Epithelial cell of proximal tubule (primary cell): ENCODE data around the gene TNFSF8. TPM values are rescaled to one million over a fixed set of nuclear protein-coding genes. Genes with fewer than 3 reads are reported as not detected.
A peak's percentile ranks its signal among the peaks of the same experiment; 100 is the strongest.

ENCODE experiments used
- DNase-seq: peaks from one replicate; pipeline ENCODE4 v3.0.0-alpha.2; 2011; ENCODE audit warnings: low read depth
- H3K4me3 ChIP-seq: 2 replicates; pipeline ENCODE4 v1.5.1; 2011; ENCODE audit warnings: low read depth, mild to moderate bottlenecking, low read length
- total RNA-seq: library from RNA; depleted of rRNA; stranded (reverse); fragments of >200 nt; gene quantifications from 2 replicates; pipeline ENCODE4 v1.2.3, GENCODE V29; 2015
- TF ChIP-seq, protein P1 (sequence below): conservative IDR thresholded peaks from 2 replicates; pipeline ENCODE4 v1.5.1; 2012; ENCODE audit warnings: low read depth, mild to moderate bottlenecking, low read length

Gene TNFSF8
- total RNA-seq, 1 donor from 2014 or later = not detected

DNA sequence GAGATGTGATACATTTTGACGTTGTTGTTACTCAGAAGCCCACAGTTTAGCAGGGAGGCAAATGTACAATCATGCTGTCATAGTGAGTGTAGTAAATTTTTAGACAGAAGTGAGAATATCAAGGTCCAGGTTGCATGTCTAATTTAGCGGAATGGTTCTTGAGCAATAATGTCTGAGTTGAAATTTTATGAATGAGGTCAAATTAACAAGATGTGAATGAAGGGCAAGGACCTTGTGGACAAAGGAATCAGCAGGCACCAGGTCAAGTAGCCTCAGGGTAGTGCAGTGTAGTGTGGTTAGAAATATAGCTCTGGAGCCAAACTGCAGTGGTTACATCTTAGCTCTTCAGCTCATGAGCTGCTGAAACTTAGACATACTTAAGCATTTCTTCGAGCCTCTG, 36.2 kb downstream of the TNFSF8 start:
- peak; percentile 60 for DNase-seq
- no peak overlapping the region for H3K4me3 ChIP-seq
- TF ChIP-seq, protein P1, sequence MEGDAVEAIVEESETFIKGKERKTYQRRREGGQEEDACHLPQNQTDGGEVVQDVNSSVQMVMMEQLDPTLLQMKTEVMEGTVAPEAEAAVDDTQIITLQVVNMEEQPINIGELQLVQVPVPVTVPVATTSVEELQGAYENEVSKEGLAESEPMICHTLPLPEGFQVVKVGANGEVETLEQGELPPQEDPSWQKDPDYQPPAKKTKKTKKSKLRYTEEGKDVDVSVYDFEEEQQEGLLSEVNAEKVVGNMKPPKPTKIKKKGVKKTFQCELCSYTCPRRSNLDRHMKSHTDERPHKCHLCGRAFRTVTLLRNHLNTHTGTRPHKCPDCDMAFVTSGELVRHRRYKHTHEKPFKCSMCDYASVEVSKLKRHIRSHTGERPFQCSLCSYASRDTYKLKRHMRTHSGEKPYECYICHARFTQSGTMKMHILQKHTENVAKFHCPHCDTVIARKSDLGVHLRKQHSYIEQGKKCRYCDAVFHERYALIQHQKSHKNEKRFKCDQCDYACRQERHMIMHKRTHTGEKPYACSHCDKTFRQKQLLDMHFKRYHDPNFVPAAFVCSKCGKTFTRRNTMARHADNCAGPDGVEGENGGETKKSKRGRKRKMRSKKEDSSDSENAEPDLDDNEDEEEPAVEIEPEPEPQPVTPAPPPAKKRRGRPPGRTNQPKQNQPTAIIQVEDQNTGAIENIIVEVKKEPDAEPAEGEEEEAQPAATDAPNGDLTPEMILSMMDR = no peak

DNA sequence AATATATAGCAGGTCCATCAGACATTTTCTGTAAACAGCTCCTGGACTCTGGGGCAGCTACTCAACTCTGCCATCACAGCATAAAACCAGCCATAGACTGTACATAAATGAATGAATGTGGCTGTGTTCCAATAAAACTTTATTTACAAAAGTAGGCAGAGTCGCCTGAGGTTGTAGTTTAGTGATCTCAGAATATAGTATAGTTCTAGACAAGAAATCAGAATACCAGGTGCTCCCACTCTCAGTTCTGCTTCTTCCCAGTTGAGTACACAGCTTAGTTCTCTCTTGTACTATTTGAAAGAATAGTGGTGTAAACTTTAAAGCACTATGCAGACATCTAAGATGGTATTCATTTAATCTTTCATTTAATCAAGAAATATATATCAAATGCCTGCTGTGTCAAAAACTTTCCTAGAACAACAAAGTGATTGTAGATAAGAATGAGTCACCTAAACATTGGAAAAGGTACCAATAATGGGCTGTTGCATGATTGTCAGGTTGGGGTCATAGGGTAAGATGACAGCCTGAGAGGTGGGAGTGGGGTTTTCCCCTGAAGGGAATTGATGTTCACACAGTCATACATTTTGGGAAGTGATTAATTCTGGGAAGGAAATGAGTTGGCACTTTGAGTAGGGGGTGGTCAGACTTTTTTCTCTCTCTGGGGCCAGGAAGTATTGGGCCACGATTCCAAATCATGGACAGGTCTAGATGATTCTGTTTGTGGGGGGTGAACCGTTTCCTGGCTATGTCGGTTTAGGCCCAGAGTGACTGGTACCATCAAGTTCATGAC, 37.0 kb downstream of the TNFSF8 start:
- H3K4me3 ChIP-seq = no peak overlapping the region
- DNase-seq = no peak
- TF ChIP-seq, protein P1 = no peak

DNA sequence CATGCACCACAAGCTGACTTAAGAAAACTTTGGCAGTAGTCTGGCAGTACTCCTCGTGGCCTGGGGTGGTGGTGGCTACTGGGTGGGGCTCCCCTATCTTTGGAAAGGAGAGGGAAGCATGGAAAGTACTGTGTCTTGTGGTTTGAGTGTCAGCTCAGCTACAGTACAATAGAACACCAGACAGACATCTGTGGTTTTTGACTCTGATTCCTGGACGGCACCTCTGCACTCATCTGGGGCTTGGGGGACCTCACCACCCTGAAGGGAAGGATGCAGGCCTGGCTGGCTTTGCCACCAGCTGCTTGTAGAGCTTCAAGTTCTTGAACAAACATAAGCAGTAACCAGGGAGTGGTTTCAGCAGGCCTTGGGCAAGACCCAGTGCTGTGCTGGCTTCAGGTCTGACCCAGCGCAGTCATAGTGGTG, 40.6 kb downstream of the TNFSF8 start:
- no peak overlapping the region for H3K4me3 ChIP-seq
- TF ChIP-seq, protein P1 = no peak
- DNase-seq = no peak

DNA sequence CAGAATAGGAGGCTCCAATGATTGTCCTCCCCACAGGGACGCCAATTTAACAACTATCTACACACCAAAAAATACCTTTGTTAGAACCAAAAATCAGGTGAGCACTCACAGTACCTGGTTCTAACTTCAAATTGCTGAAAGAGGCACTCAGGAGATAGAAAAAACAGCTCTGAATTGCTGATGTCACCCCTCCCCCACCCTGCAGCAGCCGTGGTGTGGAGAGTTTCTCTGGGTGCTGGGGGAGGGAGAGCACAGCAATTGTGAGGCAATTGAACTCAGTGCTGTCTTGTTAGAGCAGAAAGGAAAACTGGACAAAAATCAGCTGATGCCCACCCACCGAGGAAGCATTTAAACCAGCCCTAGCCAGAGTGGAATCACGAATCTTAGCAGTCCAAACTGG, 41.8 kb downstream of the TNFSF8 start:
- H3K4me3 ChIP-seq = no peak overlapping the region
- TF ChIP-seq, protein P1 = no peak
- DNase-seq = no peak

DNA sequence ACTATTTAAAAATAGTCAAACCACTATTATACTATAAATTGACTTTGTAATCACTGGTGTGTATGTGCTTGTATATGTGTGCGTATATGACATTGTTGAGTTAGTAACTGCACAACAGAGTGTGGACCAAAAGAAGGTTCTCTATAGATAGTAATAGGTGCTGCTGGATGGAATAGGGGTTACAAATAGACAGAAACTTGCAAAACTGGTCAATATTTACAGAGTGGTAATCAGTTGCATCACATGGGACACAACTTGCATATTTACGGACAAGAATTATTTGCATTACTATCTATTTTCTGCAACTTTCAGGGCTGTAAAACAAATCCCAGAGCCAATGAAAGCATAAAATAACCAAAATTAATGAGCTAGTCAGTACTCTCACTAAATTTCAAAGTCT, 42.4 kb downstream of the TNFSF8 start:
- TF ChIP-seq, protein P1 = no peak
- H3K4me3 ChIP-seq = no peak overlapping the region
- no peak for DNase-seq

DNA sequence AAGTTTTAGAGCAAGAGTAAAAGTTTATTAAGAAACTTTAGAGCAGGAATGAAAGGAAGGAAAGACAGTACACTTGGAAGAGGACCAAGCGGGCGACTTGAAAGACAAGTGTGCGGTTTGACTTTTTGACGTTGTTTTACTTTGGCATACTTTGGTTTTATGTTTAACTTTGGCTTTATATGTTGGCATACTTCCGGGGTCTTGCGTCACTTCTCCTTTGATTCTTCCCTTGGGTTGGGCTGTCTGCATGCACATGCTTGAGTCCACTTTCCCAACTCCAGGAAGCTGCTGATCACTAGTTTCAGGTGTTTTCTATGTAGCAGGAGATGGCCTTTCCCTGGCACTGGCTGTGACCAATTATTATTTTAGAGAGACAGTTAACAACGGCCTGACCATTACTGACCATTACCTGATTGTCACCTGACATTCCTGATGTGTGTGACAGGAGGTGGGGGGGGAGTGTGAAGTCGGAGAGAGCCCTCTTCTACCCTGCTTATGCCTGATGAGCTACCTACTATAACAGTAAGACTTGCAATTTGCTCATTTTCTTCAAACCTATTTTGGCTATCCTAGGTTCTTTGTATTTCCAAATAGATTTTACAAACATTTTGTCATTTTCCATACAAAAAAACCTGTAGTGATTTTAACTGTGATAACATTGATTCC, 45.5 kb downstream of the TNFSF8 start:
- peak; percentile 91 for DNase-seq
- TF ChIP-seq, protein P1 = no peak
- H3K4me3 ChIP-seq = no peak overlapping the region
